ENCODE measurements around the gene DYNC1I2. TPM values are rescaled to one million over a fixed set of nuclear protein-coding genes. Genes with fewer than 3 reads are reported as not detected.

Gene DYNC1I2
- total and polyA plus RNA-seq, 2 experiments from 2014 or later, result 79.4 to 102 TPM

DNA sequence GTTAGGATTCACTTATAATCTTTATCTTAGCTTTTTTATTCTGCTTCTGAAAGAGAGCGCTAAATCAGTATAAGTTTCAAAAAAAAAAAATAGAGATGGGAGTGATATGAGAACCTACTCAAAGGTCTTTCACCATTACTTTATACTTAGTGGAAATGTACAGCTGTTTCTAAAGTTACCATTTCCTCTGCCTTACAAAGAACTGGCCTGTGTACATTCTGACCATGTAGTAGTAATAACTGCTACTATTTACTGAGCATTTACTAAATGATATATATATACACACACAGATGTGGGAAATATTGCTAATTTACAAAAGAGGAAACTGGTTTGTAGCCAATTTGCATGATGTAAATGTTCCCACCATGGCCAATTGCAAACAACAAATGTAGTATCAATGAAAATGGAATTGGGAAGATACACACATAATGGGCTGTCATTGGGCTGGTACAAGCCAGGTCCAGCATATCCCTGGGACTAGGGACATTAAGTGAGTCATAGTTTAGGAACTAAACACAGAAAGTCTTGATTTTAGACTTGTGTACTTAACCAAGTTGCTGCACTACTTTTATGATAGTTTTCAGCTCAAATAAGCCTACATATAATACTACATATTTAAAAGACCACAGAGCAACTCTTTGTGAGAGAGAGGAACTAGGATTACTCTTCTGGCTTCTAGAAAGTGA, 67.1 kb downstream of the DYNC1I2 start:
- H3K4me3 Mint-ChIP-seq, result no peak overlapping the region
- Histone ChIP-seq H3F3A (replicated peaks; ENCODE audit: low read depth) (no peaks in the 10 kb centered on the region), H3K27ac (ENCODE audit: low read depth) (no peak overlapping the region), H3K9me2 (ENCODE audit: insufficient read depth) (no peaks in the 10 kb centered on the region), H3K79me2 (replicated peaks; ENCODE audit: insufficient read depth) (no peaks in the 10 kb centered on the region), H2AFZ (no peak overlapping the region), H3K36me3 (ENCODE audit: insufficient read depth) (no peaks in the 10 kb centered on the region), H3K4me1 (ENCODE audit: insufficient read depth) (no peaks in the 10 kb centered on the region), H3K4me2 (no peak overlapping the region), H3K4me3 (no peak overlapping the region), H4K20me1 (replicated peaks; ENCODE audit: insufficient read depth) (no peaks in the 10 kb centered on the region), H3K27me3 (ENCODE audit: insufficient read depth) (no peaks in the 10 kb centered on the region)
- ATAC-seq (no peak), DNase-seq (ENCODE audit: low spot score) (no peak)
- H3K27ac Mint-ChIP-seq, result no peak overlapping the region
- no peaks in the 10 kb centered on the region for H3K4me1 Mint-ChIP-seq
- H3K27me3 Mint-ChIP-seq (ENCODE audit: insufficient read depth, low read depth, poor library complexity), result no peaks in the 10 kb centered on the region
- no peaks in the 10 kb centered on the region; the same call in 2 of the 3 replicates for H3K9me3 Mint-ChIP-seq
- no peak for TF ChIP-seq NANOG (IDR thresholded peaks at IDR 0.05; ENCODE audit: borderline replicate concordance)
- TF ChIP-seq, protein P1, sequence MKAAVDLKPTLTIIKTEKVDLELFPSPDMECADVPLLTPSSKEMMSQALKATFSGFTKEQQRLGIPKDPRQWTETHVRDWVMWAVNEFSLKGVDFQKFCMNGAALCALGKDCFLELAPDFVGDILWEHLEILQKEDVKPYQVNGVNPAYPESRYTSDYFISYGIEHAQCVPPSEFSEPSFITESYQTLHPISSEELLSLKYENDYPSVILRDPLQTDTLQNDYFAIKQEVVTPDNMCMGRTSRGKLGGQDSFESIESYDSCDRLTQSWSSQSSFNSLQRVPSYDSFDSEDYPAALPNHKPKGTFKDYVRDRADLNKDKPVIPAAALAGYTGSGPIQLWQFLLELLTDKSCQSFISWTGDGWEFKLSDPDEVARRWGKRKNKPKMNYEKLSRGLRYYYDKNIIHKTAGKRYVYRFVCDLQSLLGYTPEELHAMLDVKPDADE (IDR thresholded peaks at IDR 0.05), result no peak
- TF ChIP-seq ZNF114 (CRISPR knock-in tag; IDR thresholded peaks at IDR 0.05), result no peak
- TF ChIP-seq, protein P2, sequence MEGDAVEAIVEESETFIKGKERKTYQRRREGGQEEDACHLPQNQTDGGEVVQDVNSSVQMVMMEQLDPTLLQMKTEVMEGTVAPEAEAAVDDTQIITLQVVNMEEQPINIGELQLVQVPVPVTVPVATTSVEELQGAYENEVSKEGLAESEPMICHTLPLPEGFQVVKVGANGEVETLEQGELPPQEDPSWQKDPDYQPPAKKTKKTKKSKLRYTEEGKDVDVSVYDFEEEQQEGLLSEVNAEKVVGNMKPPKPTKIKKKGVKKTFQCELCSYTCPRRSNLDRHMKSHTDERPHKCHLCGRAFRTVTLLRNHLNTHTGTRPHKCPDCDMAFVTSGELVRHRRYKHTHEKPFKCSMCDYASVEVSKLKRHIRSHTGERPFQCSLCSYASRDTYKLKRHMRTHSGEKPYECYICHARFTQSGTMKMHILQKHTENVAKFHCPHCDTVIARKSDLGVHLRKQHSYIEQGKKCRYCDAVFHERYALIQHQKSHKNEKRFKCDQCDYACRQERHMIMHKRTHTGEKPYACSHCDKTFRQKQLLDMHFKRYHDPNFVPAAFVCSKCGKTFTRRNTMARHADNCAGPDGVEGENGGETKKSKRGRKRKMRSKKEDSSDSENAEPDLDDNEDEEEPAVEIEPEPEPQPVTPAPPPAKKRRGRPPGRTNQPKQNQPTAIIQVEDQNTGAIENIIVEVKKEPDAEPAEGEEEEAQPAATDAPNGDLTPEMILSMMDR (conservative IDR thresholded peaks at IDR 0.05; ENCODE audit: low read depth in 2 of 2), result no peak
- TF ChIP-seq, protein P3, sequence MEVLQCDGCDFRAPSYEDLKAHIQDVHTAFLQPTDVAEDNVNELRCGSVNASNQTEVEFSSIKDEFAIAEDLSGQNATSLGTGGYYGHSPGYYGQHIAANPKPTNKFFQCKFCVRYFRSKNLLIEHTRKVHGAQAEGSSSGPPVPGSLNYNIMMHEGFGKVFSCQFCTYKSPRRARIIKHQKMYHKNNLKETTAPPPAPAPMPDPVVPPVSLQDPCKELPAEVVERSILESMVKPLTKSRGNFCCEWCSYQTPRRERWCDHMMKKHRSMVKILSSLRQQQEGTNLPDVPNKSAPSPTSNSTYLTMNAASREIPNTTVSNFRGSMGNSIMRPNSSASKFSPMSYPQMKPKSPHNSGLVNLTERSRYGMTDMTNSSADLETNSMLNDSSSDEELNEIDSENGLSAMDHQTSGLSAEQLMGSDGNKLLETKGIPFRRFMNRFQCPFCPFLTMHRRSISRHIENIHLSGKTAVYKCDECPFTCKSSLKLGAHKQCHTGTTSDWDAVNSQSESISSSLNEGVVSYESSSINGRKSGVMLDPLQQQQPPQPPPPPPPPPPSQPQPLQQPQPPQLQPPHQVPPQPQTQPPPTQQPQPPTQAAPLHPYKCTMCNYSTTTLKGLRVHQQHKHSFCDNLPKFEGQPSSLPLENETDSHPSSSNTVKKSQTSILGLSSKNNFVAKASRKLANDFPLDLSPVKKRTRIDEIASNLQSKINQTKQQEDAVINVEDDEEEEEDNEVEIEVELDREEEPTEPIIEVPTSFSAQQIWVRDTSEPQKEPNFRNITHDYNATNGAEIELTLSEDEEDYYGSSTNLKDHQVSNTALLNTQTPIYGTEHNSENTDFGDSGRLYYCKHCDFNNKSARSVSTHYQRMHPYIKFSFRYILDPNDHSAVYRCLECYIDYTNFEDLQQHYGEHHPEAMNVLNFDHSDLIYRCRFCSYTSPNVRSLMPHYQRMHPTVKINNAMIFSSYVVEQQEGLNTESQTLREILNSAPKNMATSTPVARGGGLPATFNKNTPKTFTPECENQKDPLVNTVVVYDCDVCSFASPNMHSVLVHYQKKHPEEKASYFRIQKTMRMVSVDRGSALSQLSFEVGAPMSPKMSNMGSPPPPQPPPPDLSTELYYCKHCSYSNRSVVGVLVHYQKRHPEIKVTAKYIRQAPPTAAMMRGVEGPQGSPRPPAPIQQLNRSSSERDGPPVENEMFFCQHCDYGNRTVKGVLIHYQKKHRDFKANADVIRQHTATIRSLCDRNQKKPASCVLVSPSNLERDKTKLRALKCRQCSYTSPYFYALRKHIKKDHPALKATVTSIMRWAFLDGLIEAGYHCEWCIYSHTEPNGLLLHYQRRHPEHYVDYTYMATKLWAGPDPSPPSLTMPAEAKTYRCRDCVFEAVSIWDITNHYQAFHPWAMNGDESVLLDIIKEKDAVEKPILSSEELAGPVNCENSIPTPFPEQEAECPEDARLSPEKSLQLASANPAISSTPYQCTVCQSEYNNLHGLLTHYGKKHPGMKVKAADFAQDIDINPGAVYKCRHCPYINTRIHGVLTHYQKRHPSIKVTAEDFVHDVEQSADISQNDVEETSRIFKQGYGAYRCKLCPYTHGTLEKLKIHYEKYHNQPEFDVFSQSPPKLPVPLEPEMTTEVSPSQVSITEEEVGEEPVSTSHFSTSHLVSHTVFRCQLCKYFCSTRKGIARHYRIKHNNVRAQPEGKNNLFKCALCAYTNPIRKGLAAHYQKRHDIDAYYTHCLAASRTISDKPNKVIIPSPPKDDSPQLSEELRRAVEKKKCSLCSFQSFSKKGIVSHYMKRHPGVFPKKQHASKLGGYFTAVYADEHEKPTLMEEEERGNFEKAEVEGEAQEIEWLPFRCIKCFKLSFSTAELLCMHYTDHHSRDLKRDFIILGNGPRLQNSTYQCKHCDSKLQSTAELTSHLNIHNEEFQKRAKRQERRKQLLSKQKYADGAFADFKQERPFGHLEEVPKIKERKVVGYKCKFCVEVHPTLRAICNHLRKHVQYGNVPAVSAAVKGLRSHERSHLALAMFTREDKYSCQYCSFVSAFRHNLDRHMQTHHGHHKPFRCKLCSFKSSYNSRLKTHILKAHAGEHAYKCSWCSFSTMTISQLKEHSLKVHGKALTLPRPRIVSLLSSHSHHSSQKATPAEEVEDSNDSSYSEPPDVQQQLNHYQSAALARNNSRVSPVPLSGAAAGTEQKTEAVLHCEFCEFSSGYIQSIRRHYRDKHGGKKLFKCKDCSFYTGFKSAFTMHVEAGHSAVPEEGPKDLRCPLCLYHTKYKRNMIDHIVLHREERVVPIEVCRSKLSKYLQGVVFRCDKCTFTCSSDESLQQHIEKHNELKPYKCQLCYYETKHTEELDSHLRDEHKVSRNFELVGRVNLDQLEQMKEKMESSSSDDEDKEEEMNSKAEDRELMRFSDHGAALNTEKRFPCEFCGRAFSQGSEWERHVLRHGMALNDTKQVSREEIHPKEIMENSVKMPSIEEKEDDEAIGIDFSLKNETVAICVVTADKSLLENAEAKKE (CRISPR knock-in tag; IDR thresholded peaks at IDR 0.05), result no peak
- no peak for TF ChIP-seq STAT1 (IDR thresholded peaks at IDR 0.05; ENCODE audit: unreplicated experiment)
- no peak for TF ChIP-seq EZH2phosphoT487 (IDR thresholded peaks at IDR 0.05; ENCODE audit: unreplicated experiment)
- TF ChIP-seq, protein P4, sequence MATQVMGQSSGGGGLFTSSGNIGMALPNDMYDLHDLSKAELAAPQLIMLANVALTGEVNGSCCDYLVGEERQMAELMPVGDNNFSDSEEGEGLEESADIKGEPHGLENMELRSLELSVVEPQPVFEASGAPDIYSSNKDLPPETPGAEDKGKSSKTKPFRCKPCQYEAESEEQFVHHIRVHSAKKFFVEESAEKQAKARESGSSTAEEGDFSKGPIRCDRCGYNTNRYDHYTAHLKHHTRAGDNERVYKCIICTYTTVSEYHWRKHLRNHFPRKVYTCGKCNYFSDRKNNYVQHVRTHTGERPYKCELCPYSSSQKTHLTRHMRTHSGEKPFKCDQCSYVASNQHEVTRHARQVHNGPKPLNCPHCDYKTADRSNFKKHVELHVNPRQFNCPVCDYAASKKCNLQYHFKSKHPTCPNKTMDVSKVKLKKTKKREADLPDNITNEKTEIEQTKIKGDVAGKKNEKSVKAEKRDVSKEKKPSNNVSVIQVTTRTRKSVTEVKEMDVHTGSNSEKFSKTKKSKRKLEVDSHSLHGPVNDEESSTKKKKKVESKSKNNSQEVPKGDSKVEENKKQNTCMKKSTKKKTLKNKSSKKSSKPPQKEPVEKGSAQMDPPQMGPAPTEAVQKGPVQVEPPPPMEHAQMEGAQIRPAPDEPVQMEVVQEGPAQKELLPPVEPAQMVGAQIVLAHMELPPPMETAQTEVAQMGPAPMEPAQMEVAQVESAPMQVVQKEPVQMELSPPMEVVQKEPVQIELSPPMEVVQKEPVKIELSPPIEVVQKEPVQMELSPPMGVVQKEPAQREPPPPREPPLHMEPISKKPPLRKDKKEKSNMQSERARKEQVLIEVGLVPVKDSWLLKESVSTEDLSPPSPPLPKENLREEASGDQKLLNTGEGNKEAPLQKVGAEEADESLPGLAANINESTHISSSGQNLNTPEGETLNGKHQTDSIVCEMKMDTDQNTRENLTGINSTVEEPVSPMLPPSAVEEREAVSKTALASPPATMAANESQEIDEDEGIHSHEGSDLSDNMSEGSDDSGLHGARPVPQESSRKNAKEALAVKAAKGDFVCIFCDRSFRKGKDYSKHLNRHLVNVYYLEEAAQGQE (IDR thresholded peaks at IDR 0.05; ENCODE audit: unreplicated experiment), result no peak
- TF ChIP-seq CREB1 (CRISPR knock-in tag; IDR thresholded peaks at IDR 0.05; ENCODE audit: low read depth), result no peak
- no peak for TF ChIP-seq POLR2AphosphoS5 (IDR thresholded peaks at IDR 0.05; ENCODE audit: low read depth)
- no peak for TF ChIP-seq JUNB (IDR thresholded peaks at IDR 0.05; ENCODE audit: unreplicated experiment)
- no peak for TF ChIP-seq EZH2 (IDR thresholded peaks at IDR 0.05; ENCODE audit: low read depth, unreplicated experiment)
- TF ChIP-seq ZNF331 (CRISPR knock-in tag; IDR thresholded peaks at IDR 0.05; ENCODE audit: low read depth), result no peak
- peaks cover 12% of the 10 kb centered on the region; the same call in 2 of the 3 replicates for H3K36me3 Mint-ChIP-seq (ENCODE audit: low read depth)

Measured in GM23338 (cell line).